COLO829 (cell line): ENCODE measurements around the gene CINP.
"Not testable (repeated sequence)": the region's sequence is repeated elsewhere in the genome, so short reads cannot be mapped to it uniquely, and the experiment has no call there.

Experiments
- DNase-seq: peaks from one replicate; pipeline ENCODE4 v3.0.0; 2012; ENCODE audit warnings: low spot score

CINP gene

DNA sequence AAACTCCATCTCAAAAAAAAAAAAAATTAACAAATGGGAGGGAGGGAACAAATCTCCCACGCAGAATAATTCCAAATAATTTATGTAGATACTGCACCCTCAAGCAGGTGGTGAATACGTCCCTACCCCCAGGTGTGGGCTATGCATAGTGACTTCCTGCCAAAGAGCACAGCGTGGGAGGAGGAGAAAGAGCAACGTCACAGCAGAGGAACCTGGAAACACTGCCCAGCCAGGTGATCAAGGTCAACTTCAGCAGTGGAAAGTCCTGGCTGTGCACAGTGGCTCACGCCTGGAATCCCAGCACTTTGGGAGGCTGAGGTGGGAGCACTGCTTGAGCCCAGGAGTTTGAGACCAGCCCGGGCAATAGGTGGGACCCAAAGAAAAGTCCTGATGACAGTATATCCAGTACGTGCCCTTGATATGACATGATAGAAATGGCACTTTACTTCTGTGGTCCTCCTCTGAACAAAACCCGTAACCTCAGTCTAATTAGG is 9.5 kb downstream of the CINP start:
- no peak for DNase-seq

GRCh38 chr14:102352213-102352612 is 10.5 kb downstream of the CINP start:
- DNase-seq, result no peak

GRCh38 chr14:102351593-102351992 is 11.1 kb downstream of the CINP start:
- DNase-seq, result not testable (repeated sequence)

DNA sequence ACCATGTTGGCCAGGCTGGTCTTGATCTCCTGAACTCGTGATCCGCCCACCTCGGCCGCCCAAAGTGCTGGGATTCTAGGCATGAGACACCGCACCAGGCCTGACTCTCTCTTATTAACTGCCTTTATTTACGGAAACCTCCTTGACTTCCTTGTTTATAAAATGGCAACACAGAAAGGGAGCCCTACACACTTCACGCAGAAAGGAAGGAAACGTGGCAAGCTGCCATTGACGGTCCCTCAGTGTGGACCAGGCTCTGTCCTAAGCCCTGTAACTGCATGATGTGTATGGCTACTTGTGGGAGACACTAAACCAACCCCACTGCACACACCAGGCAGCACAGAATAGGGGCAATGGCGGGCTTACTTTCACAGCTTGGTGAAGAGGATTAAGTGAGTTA is 11.7 kb downstream of the CINP start:
- no peak for DNase-seq

- DNase-seq, result no peak
These were observed 14.3 kb downstream of the CINP start for GRCh38 chr14:102348376-102348775.

DNA sequence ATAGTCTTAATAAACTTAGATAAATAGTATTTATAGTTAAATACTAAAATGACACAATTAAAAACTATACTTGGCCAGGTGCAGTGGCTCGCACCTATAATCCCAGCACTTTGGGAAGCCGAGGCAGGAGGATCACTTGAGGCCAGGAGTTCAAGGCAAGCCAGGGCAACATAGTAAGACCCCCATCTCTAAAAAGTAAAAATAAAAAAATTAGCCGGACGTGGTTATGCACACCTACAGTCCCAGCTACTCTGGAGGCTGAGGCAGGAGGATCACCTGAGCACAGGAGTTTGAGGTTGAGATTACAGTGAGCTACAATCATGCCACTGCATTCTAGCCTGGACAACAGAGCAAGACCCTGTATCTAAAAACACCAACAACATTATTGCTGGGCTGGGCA is 16.0 kb downstream of the CINP start:
- no peak for DNase-seq

- no peak for DNase-seq
These were observed 17.5 kb downstream of the CINP start for GRCh38 chr14:102345232-102345631.

DNA sequence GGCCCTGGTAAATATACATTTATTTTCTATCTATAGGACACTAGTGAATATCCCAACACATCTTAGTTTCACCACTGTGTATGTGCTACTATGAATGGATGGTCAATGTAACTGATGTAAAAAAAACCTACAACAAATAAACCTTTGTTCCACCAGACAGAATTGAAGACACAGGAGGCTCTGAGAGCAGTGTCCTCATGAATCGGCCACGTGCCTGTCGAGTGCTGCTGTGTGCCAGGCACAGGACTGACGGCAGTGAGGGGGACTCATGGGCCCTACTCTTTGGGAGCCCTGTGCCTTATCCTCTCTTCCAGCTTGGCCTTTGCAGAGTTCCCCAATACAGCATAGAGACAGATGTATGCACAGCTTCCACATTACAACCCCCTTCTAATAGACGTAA is 18.2 kb downstream of the CINP start:
- DNase-seq, result peak; percentile 82

GRCh38 chr14:102344084-102344483 is 18.6 kb downstream of the CINP start:
- no peak for DNase-seq

DNA sequence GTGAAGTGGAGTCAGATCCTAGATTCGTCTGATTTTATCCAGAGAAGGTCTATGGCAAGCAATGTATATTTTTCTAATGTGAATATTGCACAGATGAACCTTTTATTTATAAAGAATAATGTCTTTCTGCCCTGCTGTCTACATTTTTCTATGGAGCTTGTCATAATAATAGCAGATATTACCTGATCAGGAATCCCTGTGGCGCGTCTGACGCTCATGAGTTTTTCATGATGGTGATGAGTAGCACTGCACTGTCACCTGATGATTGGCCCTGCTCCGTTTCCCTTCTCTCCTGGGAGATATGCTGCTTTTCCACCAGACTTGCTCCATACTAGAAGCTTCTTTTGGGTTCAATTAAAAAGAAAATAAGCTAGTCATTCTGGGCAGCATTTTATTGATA is 20.5 kb downstream of the CINP start:
- DNase-seq, result no peak

- no peak for DNase-seq
These were observed 21.1 kb downstream of the CINP start for GRCh38 chr14:102341566-102341965.

DNA sequence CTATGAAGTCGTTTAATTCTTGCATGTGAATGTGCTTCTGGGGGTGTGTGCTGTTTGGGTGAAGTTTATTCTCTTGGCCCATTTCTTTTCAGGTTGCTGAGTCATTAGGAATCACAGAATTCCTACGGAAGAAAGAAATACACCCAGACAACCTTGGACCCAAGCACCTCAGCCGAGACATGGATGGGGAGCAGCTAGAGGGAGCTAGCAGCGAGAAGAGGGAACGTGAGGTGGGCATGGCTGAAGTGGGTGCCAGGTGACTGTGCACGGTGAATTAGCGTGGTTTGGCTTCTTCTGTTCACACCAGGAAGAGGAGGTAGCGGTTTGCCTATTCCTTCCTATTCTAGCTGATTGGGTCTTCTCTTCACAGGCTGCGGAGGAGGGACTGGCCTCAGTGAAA is 24.0 kb downstream of the CINP start:
- no peak for DNase-seq

- no peak for DNase-seq
These were observed 27.5 kb downstream of the CINP start for GRCh38 chr14:102335163-102335562.

DNA sequence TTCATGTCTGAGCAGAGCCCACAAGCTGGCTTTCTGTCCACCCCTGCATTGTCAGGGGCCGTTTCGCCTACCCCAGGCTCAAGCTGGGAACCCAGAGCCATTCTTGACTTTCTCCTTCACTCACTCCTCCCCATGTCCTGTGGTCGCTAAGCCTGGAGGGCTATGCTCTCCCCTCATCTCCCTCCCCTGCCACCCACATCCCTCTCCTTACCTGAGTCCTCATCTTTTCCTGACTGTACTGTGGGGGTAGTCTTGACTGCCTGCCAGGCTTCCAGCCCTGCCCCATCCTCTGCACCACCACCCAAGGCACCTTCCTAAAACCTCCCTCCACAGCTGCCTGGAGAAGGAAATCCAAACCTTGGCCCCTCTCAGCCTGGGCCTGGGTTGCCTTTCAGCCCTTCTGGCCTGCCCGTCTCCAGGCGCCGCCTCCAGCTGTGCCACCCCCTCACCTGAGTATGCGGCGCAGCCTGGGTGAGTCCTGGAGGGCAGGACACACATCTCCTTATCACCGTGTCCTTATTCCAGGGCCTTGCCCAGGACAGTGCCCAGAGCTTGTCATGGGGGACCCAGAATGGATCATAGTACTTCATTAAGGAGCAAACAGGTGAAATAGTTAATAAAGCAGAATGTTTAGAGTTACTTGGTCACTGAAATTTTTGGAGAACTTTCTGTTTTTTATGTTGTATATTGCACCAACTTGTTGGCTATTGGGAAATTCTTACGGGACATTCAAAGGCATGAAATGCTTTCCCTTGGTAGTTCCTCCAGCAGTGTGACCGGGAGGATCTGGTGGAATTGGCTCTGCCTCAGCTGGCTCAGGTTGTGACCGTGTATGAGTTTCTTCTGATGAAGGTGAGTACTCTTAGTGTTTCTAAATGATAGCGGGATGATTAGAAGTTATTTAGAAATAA is 28.6 kb downstream of the CINP start:
- DNase-seq, result no peak

DNA sequence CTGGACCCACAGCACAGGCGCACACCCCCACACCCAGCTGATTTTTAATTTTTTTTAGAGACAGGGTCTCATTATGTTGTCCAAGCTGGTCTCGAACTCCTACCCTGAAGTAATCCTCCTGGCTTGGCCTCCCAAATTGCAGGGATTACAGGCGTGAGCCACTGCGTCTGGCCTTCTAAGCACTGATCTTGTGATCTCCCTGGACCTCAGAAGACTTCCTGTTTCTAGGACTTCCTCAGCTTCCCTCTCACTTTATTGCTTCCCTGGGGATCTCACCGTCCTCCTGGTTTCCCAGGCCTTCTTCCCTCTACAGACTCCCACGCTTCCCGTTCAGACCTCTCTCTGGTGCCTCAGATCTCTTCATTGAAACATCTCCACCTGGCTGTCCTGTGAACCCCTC is 29.3 kb downstream of the CINP start:
- no peak for DNase-seq

- DNase-seq, result no peak
These were observed 31.9 kb downstream of the CINP start for GRCh38 chr14:102330806-102331205.

- not testable (repeated sequence) for DNase-seq
These were observed 33.3 kb downstream of the CINP start for GRCh38 chr14:102329381-102329780.

GRCh38 chr14:102326583-102326982 is 36.1 kb downstream of the CINP start:
- no peak for DNase-seq

GRCh38 chr14:102325791-102326345 is 36.8 kb downstream of the CINP start:
- no peak for DNase-seq

- DNase-seq, result peak; percentile 66
These were observed 39.6 kb downstream of the CINP start for GRCh38 chr14:102323102-102323501.

DNA sequence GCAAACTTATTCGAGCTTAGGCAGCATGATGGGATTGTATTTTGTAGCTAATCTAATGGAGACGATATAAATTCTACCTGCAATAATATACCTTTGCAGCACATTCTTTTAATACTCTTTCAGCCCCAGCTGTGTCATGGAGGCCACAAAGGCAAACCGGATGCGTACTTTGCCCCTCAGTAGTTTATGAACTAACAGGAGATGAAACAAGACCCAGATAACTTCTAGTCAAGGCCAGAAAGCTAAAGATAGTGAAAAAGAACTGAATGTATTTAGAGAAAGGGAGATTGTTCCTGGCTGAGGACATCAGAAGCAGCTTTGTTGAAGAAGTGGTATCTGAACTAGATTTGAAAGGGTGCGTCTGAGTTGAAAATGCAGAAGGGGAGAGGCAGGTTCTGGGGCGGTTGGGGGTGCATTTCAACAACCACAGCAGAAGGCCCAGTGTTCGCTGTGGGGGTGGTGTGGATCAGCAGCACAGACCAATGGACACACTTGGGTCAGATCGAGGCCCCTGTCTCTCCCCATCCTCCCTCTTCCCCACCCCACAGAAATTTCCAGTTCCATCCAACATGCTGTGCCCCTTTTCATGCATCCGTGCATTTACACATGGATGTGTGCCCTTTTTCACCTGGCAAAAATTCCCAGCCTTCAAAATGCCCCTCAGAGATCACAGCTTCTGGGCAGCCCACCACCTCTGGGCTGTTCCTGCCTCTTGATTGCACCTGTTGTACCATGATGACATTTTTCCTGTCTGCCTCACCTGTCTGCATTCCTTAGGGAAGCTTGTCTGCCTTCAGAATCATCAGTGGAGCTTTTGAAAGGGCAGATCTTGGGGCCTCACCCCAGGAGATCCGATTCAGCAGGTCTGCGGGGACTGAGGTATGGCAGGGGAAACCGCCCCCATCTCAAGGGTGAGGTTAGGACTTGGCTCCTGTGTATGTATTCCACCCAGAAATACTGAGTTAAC is 41.0 kb downstream of the CINP start:
- no peak for DNase-seq
